MM.1S (cell line): ENCODE results near the gene PLEKHJ1.

Experiments
- CTCF ChIP-seq: fragments of 300-600 bp; sonication (generic); IDR thresholded peaks from 2 replicates; pipeline ENCODE4 v1.5.1; 2016; ENCODE audit warnings: antibody characterized with exemption, low read length, mixed read lengths
- EZH2 ChIP-seq: fragments of 300-600 bp; sonication (generic); optimal IDR thresholded peaks from 2 replicates; pipeline ENCODE3; 2017; ENCODE audit warnings: low read depth, mild to moderate bottlenecking, antibody characterized with exemption, low read length, mixed read lengths
- EZH2phosphoT487 ChIP-seq: fragments of 300-600 bp; sonication (generic); IDR thresholded peaks from 2 replicates; pipeline ENCODE4 v1.6.1; 2018; ENCODE audit warnings: antibody characterized with exemption, low read length

DNA sequence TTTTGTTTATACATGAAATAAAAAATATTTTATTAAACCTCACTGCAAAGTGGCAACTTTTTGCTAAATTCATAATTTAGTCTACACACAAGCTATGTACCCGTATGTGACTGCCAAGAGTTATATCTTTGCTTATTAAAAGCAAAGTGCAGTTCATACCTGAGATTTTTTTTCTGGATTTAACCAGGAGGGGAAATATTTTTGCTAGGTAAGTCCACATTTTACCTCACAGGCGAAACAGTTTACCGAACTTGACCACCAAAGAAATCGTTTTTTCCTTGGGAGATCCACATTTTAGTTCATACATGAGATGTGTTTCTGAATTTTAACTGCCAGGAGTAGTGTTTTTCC is 32.3 kb upstream of the PLEKHJ1 start:
- TF ChIP-seq EZH2phosphoT487 = no peak
- TF ChIP-seq CTCF = no peak
- TF ChIP-seq EZH2 = no peak
